Epithelial cell of alveolus of lung (primary cell): Measurements from ENCODE around the gene APEX1. TPM values are rescaled to one million over a fixed set of nuclear protein-coding genes. Genes with fewer than 3 reads are reported as not detected.

Experiments used
- total RNA-seq: library from RNA; depleted of rRNA; stranded (reverse); fragments of >200 nt; gene quantifications from 2 replicates; pipeline ENCODE4 v1.2.1, GENCODE V29; 2015

Gene APEX1
- 196 and 208 TPM in 2 replicates for total RNA-seq

DNA sequence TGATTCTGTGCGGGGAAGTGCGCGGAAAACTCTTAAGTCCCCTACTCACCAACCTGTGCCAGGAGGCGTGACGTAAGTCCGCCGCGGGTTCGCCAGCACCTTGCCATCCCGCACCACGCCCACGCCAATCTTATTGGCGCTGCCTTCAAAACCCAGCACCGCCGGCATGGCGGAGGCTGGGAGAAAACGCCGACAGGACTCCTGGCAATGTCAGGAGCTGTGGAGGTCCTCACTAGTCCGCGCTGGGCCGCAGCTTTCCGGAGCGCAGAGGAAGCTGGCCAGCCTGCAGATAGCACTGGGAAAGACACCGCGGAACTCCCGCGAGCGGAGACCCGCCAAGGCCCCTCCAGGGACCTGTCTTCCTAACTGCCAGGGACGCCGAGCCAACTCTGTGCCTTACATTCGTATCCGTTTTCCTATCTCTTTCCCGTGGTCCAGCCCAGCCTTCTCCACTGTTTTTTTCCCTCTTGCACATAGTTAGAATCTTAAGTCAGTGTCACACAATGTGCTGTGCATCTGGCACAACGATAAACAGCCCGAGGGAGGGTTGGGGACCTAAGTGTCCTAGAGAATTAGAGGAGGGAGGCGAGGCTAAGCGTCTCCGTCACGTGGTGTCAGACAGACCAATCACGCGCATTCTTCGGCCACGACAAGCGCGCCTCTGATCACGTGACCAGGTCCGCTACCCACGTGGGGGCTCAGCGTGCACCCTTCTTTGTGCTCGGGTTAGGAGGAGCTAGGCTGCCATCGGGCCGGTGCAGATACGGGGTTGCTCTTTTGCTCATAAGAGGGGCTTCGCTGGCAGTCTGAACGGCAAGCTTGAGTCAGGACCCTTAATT, at the start of gene APEX1, which contains the start of gene OSGEP:
APEX1 (plus strand) TSS at position 711 of the 839 bp plus-strand sequence. CDS start 420 bp downstream, outside the sequence.
OSGEP (minus strand) TSS at position 297 of the 839 bp plus-strand sequence; CDS start at position 168, 129 bp downstream.

DNA sequence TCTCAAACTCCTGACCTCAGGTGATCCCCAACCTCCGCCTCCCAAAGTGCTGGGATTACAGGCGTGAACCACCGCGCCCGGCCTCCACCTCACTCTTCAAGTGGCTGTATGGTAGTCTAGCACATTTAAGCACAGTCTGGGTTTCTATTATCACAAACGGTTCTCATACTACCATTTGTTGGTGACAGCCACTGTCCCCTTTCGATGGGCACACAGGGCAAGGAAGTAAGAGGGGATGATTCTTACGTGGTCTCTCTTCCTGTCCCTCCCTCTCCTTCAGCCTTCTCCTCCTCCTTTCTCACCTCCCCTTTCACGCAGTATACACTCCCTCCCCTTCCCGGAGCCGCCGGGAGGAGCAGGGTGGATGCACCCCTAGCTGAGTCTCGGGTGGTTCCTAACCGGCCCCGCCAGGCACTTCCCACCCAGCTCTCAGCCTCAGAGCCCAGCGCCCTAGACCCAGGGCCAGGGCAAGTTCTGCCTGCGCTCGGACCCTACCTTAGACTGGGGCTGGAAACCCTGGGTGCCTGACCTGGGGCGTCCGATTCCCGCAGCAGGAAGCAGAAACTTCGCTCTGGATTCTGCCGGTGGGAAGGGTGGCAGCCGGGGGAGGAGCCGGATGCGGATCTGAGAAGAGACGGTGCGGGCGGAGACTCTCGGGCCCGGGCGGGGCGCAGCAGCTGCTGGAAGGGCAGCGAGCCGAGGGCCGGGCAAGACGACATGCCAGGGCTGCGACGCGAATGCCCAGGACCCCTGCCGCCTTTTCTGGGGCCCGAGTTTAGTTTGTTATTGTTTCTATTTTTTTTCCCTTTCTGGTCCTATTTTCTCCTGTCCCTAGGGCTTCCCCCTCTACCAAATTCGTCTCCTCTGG, 41.9 kb upstream of the APEX1 start, which contains the start of gene TEP1:
TEP1 (minus strand) TSS at position 626 of the 868 bp plus-strand sequence. CDS start 5,062 bp downstream, outside the sequence.

DNA sequence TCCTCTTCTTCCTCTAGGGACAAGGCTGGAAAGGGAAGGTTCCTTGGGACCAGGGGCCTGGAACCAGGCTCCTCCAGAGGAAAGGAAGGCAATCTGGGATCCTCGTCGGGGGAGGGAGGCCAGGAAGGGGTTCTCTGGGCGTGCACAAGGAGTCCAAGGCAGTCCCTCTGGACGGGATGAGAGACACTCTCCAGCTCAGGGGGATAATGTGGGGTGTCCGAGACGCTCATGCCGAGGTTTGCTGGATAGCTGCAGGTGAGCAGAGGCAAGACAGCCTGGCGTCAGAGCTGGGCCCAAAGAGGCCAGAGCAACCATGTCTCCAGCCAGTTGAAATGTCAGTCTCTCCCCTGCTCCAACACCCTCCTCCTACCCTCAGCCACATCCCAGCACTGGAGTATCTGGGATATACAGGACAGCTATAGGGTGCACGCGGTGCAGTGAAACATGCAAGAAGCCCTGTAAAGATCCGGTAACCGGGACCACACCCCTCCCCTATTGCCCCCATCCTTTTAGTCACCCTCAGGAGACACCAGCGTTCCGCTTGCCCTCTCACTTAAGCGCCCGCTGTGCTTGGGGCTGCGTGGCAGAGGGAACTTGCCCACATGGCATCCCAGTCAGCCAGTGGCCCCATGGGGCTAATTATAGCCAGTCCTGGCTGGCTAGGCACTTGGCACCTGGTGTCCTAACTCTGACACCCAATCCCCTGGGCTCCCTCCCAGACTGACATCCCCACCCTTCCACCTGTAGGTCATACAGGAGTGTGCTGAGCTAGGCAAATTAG, 19.3 kb upstream of the APEX1 start, which contains the start of gene KLHL33:
KLHL33 (minus strand) TSS at position 585 of the 781 bp plus-strand sequence; CDS start at position 230, 355 bp downstream.

DNA sequence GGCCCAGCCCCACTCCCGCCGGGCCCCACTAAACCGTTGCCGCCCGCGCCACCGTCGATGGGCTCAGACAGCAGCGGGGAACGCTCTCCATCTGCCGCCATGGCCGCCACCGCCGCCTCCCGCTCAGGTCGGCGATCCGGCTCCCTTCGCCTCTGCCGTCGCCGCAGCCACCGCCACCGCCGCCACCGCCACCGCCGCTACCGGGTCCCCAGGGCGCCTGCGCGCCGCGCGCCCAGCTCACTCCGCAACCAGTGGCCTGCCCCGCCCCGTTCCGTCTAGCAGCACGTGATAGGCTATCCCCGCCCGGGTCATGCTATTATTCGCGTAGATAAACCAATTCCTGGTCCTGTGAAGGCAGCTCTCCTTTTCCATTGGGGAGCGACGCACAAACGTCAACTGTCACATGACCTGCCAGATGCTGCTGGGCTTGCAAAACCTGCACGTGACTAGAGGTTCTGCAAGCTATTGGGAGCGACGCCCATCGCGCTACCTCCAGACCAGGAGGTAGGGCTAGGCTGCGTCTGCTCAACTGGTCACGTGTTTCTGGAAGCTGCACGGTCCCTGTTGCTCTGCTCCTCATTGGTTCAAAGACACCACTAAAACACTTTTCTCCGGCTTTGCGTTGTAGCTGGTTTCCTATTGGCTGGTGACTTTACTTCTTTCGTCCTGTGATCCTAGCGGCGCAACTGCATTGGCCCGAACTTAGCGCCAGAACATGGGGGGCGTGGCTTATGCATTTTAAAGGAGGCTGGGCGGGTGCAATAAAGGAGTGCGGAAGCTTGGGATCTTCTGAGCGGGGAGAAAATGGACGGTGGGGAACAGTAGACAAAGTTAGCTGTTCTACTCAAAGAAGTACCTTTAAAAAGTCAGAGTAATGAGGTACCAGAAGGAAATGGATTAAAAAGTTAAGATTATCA, 6.5 kb downstream of the APEX1 start, which contains the start of gene PIP4P1:
PIP4P1 (minus strand) TSS at position 210 of the 917 bp plus-strand sequence; CDS start at position 101, 109 bp downstream.

DNA sequence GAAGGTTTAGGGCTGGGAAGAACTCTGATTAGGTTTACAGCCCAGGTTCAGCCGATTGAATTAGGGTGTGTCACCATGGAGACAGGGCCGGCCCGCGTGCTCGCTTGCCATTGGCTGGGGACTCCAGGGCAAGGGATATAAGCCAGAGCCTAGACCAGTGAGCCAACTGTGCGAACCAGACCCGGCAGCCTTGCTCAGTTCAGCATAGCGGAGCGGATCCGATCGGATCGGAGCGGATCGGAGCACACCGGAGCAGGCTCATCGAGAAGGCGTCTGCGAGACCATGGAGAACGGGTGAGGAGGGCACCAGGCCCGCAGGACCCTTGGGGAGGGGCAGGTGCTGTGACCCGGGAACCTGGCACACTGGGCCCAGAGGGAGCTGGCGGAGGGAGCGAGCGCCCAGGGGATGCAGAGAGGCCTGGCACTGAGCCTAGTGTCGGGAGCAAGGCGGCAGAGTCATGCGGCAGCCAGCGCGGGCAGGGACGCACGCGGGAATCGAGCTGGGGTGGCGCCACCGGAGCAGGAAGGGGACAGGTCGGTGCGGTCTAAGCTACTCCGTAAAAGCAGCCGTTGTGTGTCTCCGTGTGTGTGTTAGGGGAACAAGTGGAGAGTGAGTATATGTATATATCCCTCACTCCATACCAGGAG, 14.3 kb downstream of the APEX1 start, which contains the start of gene PNP:
PNP (plus strand) TSS at position 165 of the 648 bp plus-strand sequence; CDS start at position 284, 119 bp downstream.

Other genes starting within 250 kb of the APEX1 start
- not detected in 2 replicates for gene OR11H6, start 231.5 kb upstream of the APEX1 start, total RNA-seq
- gene OR11H7, start 226.2 kb upstream of the APEX1 start, total RNA-seq = not detected in 2 replicates
- not detected in 2 replicates for gene OR11H4, start 215.9 kb upstream of the APEX1 start, total RNA-seq
- 12.9 and 15.8 TPM in 2 replicates for gene TTC5, start 149.3 kb upstream of the APEX1 start, total RNA-seq
- gene CCNB1IP1, start 121.9 kb upstream of the APEX1 start, total RNA-seq = 80.0 and 116 TPM in 2 replicates
- gene PARP2, start 111.6 kb upstream of the APEX1 start, total RNA-seq = 6.3 and 12.9 TPM in 2 replicates
- gene TEP1, start 41.7 kb upstream of the APEX1 start, total RNA-seq = 8.8 and 16.8 TPM in 2 replicates
- 0.13 TPM in 1 of 2 replicates, not detected in the other for gene KLHL33, start 19.1 kb upstream of the APEX1 start, total RNA-seq
- gene OSGEP, start 414 bp upstream of the APEX1 start, total RNA-seq = 17.4 and 52.4 TPM in 2 replicates
- 12.2 and 16.9 TPM in 2 replicates for gene PIP4P1, start 6.2 kb downstream of the APEX1 start, total RNA-seq
- gene PNP, start 14.2 kb downstream of the APEX1 start, total RNA-seq = 15.6 and 42.8 TPM in 2 replicates
- not detected in 2 replicates for gene RNASE10, start 50.3 kb downstream of the APEX1 start, total RNA-seq
- gene RNASE9, start 105.8 kb downstream of the APEX1 start, total RNA-seq = not detected in 2 replicates
- not detected in 2 replicates for gene RNASE11, start 132.8 kb downstream of the APEX1 start, total RNA-seq
- not detected in 2 replicates for gene RNASE12, start 136.2 kb downstream of the APEX1 start, total RNA-seq
- gene OR6S1, start 186.5 kb downstream of the APEX1 start, total RNA-seq = not detected in 2 replicates
- 18.6 and 27.5 TPM in 2 replicates for gene RNASE4, start 229.3 kb downstream of the APEX1 start, total RNA-seq
- 7.9 and 13.7 TPM in 2 replicates for gene ANG, start 233.5 kb downstream of the APEX1 start, total RNA-seq